Mammary epithelial cell (primary cell): ENCODE measurements around the gene VAV1.

Experiments used
- EZH2 ChIP-seq: IDR thresholded peaks from 2 replicates; pipeline ENCODE4 v1.6.1; 2012; ENCODE audit warnings: low read length, inconsistent platforms, borderline replicate concordance
- TF ChIP-seq, protein P1 (sequence below), 2 donors: IDR thresholded peaks in 1 of 2; conservative IDR thresholded peaks in 1 of 2; 2 replicates each; pipeline ENCODE4 v1.5.1; 2011 to 2012; ENCODE audit warnings: inconsistent platforms in 2 of 2, low read length in 2 of 2, mild to moderate bottlenecking in 2 of 2, control low read depth in 1 of 2, low read depth in 1 of 2; ENCODE audit not compliant: insufficient read depth in 1 of 2; ENCODE audit errors: extremely low read depth in 1 of 2

DNA sequence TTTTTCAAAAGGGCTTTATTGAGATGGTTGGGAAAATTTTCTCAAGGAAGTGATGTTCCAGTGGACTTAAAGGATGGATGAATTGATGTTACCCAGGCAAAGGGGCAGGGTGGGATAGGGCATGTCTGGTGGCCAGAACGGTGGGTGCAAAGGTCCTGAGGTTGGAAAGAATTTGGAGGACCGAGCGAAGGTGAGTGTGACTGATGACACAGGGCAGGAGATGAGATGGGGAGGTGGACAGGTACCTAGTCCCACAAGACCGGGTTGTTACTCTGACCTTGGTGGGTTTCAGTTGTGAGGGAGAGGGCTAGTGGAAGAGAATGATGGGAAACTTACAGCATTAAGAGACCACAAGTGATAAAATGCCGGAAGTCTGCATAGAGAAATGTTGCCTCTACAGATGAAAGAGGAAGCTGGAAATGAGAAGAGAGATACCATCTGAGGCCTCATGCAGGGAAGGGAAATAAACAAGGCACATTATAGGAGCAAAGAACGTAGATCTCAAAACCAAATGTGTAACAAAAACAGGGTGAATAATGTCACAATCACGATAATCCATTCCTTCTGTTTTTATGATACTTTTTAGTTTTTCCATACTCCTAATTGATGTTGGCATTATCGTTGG is 119.4 kb downstream of the VAV1 start:
- TF ChIP-seq, protein P1, sequence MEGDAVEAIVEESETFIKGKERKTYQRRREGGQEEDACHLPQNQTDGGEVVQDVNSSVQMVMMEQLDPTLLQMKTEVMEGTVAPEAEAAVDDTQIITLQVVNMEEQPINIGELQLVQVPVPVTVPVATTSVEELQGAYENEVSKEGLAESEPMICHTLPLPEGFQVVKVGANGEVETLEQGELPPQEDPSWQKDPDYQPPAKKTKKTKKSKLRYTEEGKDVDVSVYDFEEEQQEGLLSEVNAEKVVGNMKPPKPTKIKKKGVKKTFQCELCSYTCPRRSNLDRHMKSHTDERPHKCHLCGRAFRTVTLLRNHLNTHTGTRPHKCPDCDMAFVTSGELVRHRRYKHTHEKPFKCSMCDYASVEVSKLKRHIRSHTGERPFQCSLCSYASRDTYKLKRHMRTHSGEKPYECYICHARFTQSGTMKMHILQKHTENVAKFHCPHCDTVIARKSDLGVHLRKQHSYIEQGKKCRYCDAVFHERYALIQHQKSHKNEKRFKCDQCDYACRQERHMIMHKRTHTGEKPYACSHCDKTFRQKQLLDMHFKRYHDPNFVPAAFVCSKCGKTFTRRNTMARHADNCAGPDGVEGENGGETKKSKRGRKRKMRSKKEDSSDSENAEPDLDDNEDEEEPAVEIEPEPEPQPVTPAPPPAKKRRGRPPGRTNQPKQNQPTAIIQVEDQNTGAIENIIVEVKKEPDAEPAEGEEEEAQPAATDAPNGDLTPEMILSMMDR (conservative IDR thresholded peaks at IDR 0.05 in 1 of 2, IDR thresholded peaks at IDR 0.05 in 1 of 2; ENCODE audit: extremely low read depth in 1 of 2, insufficient read depth in 1 of 2, low read depth in 1 of 2, low read length in 2 of 2) = no peak
- TF ChIP-seq EZH2 = no peak
